ENCODE data around the gene EFNB1.

Gene EFNB1

DNA sequence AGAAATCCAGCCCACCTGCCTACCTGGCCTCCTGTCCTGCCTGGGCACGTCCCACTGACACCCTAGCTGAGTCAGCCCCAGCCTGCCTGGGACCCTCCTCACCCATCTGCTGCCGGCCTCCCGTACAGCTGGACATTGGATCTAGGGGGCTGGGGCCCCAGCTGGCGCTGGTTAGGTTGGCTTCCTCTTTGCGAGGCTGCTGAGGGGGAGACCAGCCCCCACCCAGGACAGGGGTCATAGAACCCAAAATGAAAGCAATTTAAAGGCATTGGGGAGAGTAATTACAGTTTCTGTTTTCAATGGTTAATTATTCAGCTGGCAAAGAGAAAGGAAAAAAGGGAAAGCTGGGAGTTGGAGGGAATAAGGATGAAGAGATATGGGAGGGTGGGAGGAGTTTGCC, 15.8 kb downstream of the EFNB1 start:
- no peak for DNase-seq

DNA sequence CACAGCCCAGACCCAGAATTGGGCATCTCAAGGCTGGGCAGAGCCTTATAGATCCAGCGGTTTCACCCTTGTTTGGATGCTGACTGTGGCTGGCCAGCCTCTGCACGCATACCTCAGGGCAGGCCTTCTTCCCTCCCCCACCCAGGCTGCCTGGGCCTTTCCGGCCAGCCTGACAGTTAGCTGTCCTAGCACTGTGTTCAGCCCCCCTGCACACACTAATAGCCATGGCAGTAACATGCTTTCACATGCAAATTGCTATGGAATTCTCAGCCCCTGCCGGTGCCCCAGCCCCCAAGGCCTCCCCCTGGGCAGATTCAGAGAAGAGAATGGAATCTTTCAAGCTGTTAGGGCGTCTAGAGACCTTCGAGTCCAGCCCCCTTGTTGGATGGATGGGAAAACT, 17.7 kb downstream of the EFNB1 start:
- peak; percentile 70 for DNase-seq

DNA sequence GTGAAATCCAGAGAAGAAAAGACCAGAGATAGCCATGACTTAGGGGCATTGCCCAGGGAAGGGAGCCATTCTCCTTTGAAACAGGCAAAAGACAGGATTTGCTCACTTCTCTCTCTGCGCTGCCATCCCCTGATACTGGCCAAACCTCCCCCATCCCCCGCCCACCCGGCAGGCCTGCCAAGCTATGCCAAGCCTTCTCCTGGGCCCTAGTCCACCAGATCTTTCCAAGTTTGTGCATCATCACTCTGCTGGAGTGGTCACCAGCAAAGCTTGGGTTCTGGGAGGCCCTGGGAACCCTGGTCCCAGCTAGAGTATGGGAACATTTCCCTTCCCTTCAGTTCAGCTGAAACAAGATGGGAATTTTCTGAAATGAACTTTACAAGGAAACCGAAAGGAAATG, 18.4 kb downstream of the EFNB1 start:
- no peak for DNase-seq

DNA sequence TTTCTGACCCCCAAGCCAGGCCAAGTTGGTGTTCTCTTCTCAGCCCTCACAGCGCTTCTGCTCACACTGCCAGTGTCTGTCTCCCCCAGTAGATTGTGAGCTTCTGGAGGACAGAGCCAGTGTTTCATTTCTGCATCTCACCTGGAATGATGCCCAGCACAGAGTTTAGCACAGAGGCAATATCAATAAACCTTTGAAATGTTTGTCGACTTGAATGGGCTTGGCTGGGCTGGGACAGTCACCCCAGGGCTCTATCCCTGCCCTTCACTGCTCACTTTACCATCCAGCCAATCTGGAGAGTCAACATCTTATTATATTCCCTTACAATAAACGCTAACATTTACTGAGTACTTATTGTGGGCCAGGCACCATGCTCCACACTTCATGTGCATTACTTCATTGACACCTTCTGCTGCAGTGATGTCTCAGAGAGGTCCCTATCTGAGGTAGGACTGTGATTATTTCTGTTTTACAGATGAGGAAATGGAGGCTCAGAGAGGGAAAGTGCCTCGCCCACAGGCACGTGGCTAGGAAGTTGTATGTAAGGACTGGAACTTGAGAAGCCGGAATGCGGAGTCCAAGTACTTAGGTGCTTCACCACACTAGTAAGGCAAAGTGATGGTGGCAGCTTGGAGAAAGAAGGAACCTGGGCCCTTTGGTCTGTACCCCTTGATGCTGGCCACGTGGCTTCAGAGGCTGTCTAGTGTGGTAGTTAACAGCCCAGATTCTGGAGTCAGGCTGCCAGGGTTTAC, 19.5 kb downstream of the EFNB1 start:
- no peak for DNase-seq

DNA sequence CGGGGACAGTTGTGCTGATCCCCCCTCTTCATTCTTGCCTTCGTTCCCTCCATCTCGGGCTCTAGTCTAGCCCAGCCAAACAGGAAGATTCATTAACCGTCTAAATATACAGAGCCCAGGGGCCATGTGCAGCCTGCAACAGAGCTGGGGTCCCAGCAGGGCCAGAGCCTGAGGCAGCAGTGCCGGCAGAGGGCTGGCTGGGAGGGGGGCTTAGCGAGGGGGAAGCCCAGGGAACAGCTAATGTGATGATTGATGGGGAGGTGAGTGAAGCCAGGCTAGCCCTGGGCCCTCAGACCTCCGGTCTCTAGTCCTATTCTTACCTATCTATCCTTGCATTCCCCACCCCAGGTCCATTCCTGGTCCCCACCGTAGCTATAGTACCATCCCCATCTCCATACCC, 22.3 kb downstream of the EFNB1 start:
- DNase-seq = peak; percentile 42

DNA sequence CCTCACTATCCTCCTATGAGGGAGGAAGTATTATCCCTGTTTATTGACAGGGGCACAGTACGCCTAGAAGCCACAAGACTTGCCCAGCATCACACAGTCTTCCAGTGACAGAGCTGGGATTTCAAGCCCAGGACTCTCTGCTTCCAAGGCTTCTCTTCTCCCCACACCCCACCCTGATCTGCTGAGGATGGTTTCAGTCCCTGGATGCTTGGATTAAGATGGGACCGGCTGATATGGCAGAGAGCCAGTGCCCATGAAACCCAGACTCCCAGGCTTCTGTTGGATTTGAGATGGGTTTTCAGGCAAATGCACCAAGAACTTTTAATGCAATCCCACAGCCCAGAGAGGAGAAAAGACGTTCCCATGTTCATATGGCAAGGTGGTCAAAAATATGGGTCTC, 23.2 kb downstream of the EFNB1 start:
- DNase-seq = no peak

DNA sequence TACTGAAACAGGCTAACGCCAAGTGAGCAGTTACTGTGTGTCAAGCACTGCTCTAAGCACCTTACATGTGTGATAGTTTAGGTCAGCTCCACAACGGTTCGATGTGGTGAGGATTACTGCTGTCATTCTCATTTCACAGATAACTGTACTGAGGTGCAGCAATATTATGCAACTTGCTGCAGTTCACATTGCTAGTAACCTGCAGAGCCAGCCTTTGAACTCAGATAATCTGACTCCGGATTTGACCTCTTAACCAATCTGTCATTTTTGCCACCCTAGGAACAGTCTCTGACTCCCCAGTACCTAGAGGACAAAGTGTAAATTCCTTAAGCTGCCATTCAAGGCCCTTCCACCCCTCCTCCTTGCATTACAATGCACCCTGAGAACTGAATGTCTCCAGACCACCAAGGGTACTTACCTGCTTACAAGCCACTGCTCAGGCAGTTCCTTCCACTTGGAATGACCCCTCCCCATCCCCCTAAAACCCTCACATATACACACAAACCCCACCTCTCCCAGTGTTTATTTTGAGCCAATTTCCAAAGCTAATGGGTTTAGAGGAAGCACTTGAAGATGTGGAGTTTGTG, 24.9 kb downstream of the EFNB1 start:
- DNase-seq = no peak

DNA sequence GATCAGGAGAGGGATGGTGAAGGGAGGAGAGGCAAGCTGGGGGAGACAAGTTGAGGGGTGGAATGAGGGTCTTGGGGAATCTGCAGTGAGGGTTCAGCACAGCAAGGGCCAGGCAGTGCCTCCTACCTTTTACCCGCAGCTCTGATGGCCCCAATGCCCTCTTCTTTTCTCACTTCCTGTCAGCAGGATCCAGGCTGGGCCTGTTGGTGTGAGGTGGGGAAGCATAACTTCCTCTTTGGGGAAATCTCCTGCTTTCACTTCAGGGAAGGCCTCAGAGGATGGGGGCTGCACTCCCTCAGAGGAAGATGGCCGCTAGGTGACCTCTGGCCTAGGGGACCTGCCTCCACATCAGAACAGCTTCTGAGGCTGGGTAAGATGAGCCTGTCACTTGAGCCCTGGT, 36.5 kb downstream of the EFNB1 start:
- no peak for DNase-seq

DNA sequence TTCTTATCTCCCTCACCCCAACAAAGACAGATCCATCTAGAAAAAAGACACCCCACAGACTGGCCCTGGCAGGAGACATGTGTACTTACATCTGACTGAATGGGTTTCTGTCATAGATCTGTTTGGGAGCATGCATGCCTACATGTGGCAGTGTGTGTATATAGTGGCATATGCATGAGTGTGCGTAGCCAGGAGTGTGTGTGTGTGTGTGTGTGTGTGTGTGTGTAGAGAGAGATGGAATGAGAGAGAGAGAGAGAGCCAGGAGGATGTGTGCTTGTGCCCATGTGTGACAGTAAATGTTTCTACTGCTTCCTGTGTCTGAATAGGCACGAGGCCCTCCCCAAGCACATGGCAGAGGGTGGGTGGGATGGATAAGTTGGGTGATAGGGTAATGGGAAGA, 37.1 kb downstream of the EFNB1 start:
- DNase-seq = no peak

DNA sequence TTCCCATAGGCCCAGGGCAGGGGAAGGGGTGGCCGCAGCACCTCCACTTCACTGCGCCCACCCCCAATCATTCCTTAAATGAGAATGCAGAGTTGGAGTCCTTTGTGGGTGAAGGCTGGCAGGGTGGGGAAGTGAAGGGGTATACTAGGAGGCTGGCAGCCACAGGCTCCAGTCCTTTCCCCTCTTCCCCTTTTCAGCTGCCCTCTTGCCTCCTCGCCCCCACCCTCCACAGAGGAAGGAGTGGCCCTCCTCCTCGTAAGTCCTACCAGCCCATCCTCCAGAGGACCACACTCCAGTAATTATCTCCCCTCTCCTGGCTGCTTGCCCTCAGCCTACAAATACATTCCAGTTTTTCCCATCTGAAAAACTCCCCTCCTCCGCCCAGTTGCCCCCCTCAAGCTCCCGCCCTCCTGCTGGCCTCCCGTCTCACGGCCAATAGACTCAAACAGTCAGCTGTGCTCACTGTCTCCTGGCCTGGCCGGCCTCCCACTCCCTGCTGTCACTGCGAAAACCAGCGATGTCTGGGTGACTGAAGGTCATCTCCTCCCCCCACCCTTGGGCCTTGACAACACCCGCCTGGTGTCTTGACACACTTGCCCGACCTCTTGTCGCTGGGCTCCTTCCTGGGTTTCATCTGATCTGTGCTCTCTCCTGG, 38.8 kb downstream of the EFNB1 start:
- peak; percentile 77 for DNase-seq

DNA sequence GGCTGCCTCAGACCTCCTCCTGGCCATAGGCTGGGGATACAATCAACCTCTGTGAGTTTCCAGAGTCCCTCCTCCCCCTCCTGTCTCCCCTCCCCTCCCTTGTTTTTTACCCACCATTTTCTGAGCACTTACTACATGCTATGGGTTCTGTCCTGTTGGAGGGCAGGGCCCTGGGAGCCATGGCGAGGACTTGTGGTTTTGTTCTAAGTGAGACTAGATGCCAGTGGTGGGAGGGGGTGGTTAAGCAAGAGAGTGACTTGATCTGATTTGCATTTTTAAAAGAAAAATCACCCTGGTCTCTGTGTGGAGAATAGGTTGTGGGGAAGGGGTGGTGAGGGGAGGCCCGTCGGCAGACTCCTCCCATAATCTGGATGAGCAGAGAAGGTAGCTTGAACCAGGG, 39.5 kb downstream of the EFNB1 start:
- DNase-seq = no peak

DNA sequence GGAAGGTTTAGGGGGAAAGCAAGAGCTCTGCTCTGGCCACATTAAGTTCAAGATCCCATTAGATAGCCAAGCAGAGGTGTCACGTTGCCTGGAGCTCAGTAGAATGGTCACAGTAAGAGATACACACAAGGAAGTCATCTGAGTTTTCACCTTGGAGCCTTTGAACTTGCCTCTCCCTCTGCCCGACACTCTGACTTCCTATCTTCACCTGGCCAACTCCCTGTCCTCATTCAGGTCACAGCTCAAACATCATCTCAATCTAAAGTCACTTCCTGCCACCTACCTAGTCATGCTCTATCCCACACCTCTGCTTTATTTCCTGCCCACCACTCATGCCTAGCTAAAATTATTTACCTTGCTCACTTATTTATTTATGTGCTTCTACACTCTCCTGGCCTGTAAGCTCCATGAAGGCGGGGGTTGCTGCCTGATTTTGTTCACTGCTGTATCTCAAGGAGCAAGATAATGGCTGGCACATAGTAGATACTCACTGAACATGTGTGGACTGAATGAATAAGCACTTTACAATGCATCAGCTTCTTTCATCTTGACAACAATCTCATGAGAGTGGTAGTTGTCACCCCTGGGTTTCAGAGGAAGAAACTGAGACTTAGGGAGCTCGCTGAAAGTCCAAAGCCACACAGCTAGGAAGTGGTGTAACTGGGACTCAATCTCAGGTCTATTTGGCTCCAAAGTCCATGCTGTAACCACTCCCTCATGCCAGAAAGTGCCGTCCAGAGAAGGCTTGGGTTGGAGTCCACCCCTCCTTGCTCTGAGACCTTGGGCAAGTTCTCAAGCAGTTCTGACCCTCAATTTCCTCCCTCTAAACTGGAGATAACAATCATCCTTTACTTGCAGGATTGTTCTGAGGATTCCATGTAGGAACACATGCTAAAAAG, 40.3 kb downstream of the EFNB1 start:
- no peak for DNase-seq

DNA sequence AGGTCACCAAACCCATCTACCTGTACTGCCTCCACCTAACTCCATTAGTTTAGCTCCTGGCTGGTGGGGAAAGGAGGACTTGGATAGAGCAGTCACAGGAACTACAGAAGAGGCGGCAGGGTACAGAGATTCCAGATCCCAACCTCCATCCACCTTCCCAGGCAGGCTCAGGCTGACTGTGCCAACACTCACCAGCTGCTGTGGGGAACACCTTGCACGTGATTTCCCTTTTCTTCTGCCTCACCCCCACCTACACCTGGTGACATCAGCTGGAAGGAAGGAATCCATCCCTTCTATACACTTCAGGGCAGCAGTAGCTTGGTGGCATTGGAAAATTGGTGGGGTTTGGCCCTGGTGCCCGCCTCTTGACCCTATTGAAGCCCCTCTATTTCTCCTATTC, 41.5 kb downstream of the EFNB1 start:
- DNase-seq = no peak

DNA sequence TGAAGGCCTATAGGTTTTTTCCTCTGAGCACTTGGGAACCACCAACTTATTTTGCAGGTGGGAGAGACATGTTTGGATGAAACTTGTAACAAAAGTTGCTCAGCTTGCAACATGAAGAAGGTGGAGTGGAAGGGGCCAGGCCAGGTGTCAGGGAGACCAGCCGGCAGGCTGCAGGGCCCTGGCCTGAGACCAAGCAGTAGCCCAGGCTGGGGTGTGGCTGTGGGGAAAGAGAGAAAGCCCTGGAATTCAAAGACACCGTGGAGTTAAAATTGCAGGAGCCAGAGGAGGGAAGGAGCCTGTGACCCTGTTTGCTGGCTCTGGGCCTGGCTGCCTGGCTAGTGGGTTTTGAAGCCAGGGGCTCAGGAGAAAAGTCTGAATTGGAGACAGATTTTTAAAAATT, 43.4 kb downstream of the EFNB1 start:
- DNase-seq = no peak

DNA sequence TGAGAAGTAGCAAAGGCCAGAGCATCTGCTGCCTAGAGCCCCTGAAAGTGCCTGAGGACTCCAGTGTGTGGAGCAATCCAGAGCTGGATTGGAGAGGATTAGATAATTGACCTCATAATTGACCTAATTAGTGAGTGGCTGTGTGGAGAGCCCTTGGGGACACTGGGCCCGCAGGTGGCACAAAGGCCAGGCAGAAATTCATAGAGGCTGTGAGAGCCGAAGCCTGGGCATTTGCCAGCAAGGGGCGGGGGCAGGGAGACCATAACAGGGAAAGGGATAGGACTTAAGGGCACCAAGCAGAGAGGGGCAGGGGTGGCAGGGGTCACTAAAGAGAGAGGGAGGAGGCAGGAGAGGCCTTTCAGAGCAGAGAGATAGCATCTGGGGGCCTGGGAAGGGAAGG, 45.3 kb downstream of the EFNB1 start:
- DNase-seq = no peak

DNA sequence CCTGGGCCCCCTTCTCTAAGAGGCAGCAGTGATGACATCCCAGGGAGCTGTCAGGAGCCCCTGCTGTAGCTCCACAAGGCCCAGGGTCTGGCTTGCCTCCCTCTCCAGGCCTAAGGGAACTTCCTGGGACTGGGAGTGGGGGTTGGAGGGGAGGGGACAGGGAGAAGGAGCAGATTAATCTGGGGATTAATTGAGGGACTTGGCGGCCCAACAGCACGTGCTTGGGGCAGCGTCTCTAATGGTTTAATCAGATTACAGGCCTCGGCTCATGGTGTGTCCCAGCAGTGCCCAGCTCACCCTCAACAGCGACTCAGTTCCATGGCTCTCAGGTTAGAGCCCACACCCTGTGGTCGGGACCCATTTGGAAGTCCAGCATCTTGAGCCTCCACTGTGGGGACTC, 47.9 kb downstream of the EFNB1 start:
- DNase-seq = peak; percentile 27

DNA sequence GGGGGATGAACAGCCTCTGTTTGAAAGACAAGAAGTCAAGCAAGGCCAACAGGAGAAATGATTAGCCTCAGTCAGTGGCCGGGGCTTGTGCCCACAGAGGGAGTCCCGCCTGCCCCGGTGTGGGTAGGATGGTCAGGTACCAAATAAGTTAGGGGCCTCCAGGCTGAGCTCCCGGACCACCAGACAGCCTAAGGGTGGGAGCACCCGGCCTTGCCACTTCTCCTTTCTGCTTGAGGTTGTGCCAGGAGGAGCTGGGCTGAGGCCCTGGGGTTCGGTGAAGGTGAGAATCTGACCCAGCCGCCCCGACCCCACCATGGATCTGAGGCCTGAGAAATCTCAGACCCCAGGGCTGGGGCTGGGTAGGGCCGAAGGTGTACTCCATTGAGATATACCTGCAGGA, 48.8 kb downstream of the EFNB1 start:
- DNase-seq = no peak

DNA sequence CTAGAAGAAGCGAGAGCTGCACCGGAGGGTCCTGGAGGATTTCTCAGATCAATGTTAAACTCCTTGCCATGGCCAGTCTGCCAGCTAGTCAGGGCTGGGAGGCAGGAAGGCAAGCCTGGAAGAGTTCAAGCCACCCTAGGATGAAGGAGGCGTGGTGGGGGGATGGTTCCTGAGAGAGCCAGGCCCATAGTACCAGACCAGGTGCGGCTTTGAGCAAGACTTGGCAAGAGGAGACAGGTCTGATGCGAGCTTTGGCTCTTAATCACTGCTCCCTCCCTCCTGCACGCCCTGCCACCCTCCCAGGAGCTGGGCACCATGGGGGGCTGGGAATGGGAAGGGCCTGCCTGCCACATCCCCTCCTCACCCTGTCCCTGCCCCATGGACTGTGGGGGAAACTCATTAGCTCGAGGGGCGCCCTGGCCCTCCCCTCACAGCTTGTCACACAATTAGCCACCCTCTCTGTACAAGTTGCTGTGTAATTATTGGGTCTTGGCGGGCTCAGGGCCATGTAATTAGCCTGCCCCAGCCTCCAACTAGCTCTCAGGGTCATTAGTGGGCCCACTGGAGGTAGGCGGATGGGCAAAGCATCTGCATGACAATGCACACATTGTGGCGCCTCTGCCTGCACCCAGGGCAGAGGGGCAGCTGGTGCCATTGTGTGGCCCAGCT, 50.3 kb downstream of the EFNB1 start:
- peak; percentile 35 for DNase-seq

DNA sequence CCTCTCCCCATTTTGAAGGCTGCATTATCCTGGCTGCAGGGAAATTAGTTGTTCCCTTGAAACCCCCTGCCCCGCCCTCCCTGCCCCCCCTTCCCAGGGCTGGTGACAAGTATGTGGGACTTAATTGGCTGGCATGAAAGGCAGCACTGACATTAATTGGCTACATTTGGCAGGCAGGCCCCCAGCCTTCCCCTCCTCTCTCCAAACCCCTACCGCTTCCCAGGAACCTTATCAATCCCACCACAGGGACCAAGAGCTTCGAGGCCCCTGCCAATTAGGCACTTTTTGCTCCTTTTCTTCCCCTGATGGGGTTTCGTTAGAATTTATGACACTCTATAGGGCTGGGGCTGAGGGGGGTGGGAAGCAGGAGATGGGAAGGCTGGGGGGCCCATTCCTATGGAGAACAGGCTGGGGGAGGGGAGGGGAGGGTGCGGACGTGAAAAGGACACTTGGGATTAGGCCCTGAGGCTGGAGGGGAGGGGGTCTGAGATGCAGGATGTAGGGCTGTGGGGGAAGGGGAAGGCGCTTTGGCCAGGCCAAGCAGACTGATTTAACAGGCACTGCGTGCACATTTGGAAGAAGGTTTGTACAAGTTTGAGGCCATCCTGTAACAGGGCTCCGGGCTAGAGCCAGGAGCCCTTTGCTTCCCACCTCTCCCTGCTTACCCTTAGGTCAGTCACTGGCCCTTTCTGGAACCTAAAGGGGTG, 52.2 kb downstream of the EFNB1 start:
- peak; percentile 48 for DNase-seq

DNA sequence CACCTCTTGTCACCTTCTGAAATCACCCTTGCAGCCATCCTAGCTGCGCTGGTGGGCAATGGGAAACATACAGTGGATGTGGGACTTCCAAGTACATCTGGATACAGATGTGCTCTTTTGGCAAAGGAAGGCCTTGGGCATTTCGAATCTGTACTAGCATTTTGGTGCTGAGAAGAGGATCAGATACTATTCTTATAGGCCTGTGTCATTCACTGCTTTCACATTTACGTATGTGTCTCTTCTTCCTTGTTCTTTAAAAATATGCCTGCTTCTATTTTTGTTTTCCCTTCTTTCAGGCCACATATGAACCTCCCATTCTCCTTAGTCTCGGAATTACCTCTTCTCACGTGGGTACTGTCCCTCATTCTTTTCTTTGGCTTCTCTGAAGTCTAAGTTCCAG, 53.1 kb downstream of the EFNB1 start:
- DNase-seq = no peak

DNA sequence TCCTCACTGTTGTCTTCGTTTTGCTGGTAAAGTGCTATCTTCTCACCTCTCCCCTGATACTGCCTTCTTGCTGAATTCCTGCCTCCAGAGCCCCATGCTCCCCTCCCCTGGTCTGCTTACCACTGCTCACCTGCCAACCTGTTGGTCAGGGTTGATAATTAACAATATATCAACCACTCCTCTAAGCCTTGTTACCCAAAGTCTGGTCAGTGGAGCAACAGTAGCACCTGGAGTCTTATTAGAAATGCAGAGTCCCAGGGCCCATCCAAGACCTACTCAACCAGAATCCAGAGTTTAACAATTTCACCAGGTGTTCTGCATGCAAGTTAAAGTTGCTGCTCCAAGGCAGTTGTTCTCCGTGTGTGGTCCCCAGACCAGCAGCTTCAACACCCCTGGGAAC, 55.0 kb downstream of the EFNB1 start:
- no peak for DNase-seq

DNA sequence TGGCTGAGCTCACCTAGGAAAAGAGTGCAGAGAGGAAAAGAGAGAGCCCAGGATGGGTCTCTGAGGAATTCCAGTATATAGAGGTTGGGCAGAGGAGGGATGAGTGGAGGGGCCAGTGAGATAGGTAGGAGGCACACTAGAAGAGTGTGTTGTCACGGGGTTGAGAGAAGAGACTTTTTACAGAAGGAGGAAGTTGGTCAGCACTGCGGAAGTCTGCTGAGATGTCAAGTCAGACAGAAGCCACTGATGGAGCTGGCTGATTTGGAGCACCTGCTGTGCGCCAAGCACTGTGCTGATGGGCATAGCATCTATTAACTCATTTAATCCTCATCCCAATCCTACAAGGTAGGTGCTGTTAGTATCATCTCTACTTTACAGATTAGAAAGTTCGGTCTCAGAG, 60.4 kb downstream of the EFNB1 start:
- no peak for DNase-seq

Data from eye (tissue), 1 donor.